22Rv1 (cell line): Measurements from ENCODE around the gene PLXNC1.

ENCODE experiments used
- ZFX ChIP-seq: fragments of 450-650 bp; IDR thresholded peaks from 2 replicates; pipeline ENCODE4 v1.6.1; 2017; ENCODE audit warnings: antibody characterized with exemption, borderline replicate concordance
- TF ChIP-seq, protein P1 (sequence below): fragments of 450-650 bp; IDR thresholded peaks from 2 replicates; pipeline ENCODE4 v1.5.1; 2017; ENCODE audit warnings: mild to moderate bottlenecking

DNA sequence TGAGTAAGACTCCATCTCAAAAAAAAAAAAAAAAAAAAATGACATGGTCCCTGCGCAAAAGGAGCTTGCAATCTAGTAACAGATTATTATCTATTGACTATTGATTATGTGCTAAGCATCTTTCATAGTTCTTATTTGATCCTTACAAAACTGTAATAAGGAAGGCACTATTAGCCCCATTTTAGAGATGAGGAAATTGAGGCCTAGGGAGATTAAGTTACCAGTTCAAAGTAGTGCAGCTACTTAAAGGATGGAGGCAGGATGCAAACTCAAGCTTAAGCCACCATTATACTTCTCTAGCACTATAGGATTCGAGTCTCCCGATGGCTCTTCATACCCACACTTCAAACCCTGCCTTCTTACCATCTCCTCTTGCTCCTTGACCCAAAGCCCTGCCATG is 31.3 kb downstream of the PLXNC1 start:
- TF ChIP-seq, protein P1, sequence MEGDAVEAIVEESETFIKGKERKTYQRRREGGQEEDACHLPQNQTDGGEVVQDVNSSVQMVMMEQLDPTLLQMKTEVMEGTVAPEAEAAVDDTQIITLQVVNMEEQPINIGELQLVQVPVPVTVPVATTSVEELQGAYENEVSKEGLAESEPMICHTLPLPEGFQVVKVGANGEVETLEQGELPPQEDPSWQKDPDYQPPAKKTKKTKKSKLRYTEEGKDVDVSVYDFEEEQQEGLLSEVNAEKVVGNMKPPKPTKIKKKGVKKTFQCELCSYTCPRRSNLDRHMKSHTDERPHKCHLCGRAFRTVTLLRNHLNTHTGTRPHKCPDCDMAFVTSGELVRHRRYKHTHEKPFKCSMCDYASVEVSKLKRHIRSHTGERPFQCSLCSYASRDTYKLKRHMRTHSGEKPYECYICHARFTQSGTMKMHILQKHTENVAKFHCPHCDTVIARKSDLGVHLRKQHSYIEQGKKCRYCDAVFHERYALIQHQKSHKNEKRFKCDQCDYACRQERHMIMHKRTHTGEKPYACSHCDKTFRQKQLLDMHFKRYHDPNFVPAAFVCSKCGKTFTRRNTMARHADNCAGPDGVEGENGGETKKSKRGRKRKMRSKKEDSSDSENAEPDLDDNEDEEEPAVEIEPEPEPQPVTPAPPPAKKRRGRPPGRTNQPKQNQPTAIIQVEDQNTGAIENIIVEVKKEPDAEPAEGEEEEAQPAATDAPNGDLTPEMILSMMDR = no peak
- TF ChIP-seq ZFX = no peak
